GM18498 (cell line): Measurements from ENCODE around the gene CCDC54.

Experiments
- ATAC-seq: cut with Tn5 transposase; IDR thresholded peaks from one replicate; pipeline ENCODE4 v1.9.1; 2021; ENCODE audit warnings: mild to moderate bottlenecking, moderate library complexity; ENCODE audit not compliant: unreplicated experiment

The CCDC54 gene

DNA sequence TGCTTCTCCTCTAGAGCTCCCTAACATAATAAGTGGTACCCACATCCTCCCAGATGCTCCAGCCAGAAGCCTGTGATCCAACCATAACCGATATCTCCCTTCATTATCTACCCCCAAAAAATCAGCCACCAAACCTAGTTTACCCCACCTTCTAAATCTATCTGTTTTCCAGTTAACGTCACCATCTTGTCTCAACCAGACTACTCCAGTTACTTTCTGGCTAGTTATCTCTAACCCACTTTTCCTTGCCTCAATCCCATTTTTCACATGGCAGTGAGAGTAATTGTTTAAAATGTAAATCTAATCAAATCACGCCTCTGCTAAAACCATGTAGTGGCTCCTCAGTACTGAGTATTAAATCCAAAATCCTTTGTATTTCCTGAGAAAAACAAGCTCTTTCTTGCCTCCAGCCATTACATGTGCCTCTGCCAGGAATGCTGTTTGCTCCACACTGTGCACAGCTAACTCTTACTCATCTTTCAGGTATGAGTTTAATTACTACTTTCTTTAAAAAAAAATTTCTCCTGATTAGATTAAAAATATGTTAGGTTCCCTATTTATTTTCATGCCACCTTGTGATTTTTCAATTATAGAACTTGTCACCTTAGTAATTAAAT is 15.4 kb downstream of the CCDC54 start:
- no peak for ATAC-seq

DNA sequence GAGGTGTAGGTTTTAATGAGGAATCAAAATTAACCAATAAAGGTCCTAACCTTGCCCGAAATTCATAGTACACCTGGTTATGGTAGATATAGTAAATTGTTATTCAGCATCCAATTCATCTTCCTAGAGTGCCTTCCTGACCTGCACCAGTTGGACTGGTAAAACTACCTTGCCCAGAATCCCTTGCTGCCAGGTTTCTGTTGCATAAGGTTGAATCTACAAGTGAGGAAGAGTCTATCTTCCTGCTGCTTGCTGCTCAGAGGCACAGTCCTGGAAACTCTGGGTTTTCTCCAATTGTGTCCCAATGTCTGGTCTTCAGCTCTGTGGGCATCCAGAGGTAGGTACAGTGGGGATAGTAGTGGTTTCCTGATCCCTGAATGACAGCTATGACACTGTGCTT is 17.3 kb downstream of the CCDC54 start:
- no peak for ATAC-seq

GRCh38 chr3:107395066-107395465 is 17.8 kb downstream of the CCDC54 start:
- no peak for ATAC-seq

GRCh38 chr3:107401301-107401700 is 24.1 kb downstream of the CCDC54 start:
- ATAC-seq: no peak

GRCh38 chr3:107402214-107402613 is 25.0 kb downstream of the CCDC54 start:
- ATAC-seq: no peak

DNA sequence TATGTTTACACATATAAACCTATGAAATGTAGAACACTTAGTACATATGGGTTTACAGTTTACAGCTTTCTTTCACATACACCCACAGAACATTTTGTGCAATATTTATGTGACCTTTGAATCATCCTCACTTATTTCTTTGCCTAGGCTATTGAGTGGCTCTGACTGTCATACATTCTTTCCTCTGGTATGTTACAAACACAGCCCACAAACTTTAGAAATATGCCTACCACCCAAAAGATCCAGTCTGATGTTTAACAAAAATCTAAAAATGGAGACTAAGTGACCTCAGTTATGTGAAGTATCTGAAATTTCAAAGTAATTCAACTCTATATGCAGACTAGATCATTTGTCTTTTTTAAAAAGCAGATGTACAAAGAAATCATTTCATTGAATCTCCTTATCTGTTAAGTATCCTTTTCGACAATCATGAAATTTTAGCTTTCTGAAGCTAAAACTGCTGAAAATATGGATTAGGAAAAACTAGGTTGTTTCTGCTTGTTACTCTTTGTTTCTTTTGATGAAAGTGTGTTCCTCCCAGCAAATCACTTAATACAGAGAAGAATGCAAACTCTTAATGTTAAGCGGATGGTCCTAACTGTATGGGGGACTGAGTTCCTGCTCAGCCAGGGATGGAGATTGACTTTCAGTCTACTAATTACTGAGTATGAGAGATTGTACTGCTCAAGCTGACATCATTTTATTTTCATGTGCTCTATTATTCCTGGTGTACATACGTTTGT is 27.7 kb downstream of the CCDC54 start:
- ATAC-seq: no peak

- ATAC-seq: no peak
Observed at GRCh38 chr3:107407355-107407754, 30.1 kb downstream of the CCDC54 start.

DNA sequence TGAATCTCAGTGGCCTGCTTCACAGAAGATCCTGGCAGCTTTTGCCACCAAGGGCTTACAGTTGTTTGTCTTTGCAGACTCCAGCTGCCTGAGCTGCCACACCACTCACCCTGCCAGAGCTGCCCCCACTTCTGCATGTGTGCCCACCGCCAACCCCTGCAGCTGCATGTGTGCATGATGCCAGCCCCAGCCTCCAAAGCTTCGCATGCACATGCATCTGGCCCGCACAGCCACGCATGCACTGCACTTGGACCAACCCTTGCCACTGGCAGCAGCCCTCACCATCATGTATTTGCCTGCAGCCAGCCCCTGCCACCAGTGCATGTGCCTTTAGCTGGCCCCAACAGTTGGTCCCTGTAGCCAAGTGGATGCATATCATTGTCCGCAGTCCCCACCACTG is 31.3 kb downstream of the CCDC54 start:
- ATAC-seq: no peak

GRCh38 chr3:107409365-107409764 is 32.1 kb downstream of the CCDC54 start:
- ATAC-seq: no peak

GRCh38 chr3:107410606-107411005 is 33.4 kb downstream of the CCDC54 start:
- ATAC-seq: no peak

GRCh38 chr3:107411056-107411455 is 33.8 kb downstream of the CCDC54 start:
- no peak for ATAC-seq

DNA sequence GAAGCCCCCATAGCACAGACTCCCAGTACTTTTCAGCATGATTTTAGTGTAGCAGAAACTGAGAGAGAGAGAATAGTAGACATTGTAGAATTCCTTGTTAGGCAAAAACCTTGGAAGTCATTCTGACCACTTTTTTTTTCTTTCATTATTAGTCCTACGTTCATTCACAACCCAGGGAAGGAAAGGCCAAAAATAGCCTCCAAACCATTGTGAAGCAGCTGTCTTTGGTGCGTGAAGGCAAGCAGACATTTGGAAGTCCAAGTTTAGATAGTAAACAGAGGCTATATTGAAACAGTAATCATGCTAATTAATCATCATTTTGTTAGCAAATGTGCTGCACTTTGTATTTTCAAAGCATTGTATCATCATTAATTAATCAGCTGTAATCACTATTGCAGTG is 34.5 kb downstream of the CCDC54 start:
- ATAC-seq: no peak

DNA sequence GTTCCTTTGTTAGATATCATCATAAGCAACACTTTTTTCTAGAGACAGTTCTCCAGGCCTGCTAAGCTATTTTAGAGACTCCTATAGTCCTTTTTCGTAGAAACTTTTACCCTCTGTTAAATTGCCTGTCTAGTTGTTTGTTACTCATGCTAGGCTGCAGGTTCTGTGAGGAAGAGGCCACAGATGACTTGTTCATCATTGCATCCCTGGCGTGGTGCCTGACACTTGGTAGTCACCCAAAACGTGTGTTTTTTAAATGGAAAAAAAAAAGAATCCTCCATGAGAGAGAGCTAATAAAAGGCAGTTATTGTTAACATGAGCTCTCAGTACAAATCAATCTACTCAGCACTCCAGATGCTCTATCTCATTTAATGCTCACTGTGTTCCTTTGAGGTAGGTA is 35.1 kb downstream of the CCDC54 start:
- no peak for ATAC-seq

DNA sequence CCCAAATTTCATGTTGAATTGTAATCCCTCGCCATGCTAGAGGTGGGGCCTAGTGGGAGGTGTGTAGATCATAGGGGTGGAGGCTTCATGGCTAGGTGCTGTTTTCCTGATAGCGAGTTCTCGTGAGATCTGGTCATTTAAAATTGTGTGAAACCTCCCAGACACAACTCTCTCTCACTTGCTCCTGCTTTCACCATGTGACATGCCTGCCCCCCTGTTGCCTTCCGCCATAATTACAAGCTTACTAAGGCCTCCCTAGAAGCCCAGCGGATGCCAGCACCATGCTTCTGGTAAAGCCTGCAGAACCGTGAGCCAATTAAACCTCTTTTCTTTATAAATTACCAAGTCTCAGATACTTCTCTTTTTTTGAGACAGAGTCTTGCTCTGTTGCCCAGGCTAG is 36.0 kb downstream of the CCDC54 start:
- ATAC-seq: no peak

DNA sequence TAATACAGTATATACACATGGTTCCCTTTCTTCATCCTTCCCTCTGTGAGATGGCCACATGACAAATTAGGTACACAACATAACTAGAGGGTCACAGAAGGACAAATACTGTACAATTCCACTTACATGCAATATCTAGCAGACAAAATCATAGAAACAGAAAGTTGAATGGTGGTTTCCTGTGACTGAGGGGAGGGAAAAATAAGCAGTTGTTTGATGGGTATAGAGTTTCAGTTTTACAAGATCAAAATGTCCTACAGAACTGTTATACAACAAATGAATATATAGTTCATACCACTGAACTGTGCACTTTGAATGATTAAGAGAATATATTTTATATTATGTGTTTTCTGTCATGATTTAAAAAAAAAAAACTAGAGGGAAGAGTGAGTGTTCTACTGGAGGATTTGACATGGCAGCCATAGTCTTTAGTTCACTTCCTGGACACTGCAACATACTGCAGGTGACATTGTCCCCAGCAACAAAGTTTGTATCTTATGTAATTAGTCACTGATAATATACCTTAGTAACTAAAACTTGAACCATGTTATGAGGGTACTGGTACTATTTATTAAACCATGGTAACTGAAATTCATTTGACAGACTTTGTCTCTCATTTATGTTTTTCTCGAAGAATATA is 37.2 kb downstream of the CCDC54 start:
- ATAC-seq: peak; percentile 95

DNA sequence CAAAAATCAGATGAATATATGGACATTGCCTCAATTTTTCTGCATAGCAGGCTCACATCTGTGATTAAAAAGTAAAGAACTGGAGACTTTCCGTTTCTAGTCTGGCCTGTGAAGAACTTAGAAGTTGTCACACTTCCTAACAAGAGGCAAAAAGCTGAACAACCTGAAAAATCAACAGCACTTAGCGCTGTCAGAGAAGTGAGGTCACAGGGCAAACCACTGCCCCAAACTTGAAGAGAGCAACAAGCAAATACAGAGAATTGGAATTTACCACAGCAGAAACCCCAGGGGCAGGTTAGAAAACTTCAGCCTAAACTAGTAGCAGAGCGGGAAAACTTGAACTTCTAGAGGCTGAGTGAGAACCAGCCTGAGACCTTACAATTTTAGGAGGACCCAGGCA is 38.9 kb downstream of the CCDC54 start:
- ATAC-seq: no peak

- no peak for ATAC-seq
Observed at GRCh38 chr3:107416886-107417285, 39.6 kb downstream of the CCDC54 start.

DNA sequence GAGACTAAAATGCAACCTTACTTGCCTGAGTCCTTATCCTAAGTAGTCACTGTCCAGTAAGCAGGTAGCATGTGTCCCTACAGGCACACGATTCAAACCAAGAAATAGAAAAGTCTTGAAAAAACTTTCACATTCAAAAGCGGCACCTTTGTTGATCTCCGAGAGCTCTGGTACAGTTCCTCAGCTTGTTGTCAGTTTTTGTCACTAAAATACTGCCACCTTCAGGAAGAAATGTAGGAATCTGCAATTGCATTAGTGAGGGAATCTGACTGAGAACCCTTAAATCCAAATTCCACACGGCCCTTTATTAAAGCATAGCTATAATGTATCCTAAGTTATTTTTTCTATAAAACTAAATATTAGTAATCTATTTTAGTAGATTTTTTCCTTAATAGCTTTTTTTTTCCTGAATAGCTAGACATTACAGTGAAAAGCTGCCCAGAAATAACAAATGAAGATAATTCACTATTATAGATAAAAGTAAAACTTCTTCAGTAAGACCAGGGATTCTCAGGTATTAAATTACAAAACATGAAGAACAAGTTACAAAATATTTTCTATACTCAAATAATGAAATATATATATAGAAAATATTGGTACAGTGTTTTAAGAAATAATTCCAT is 44.0 kb downstream of the CCDC54 start:
- ATAC-seq: peak; percentile 81

GRCh38 chr3:107421881-107422280 is 44.6 kb downstream of the CCDC54 start:
- no peak for ATAC-seq

- ATAC-seq: no peak
Observed at GRCh38 chr3:107425033-107425432, 47.8 kb downstream of the CCDC54 start.

GRCh38 chr3:107426223-107426622 is 49.0 kb downstream of the CCDC54 start:
- ATAC-seq: no peak
